Caco-2 (cell line): ENCODE results near the gene CYBB. TPM values are rescaled to one million over a fixed set of nuclear protein-coding genes. Genes with fewer than 3 reads are reported as not detected.

ENCODE experiments used
- BruUV-seq: library from RNA; stranded (reverse); fragments of 400-500 nt; replicated peaks from 2 replicates; lab custom pipeline; 2021; lab: Mats Ljungman, UMichigan
- CTCF ChIA-PET: fragments of 300-600 bp; sonication (Branson Sonifier 250); formaldehyde crosslinking; loops from one replicate; lab custom pipeline; 2022; ENCODE audit warnings: antibody characterized with exemption; lab: Charles Lee
- POLR2A ChIA-PET: fragments of 300-600 bp; sonication (Branson Sonifier 250); formaldehyde crosslinking; loops from one replicate; lab custom pipeline; 2022; ENCODE audit warnings: antibody characterized with exemption; lab: Charles Lee
- DNase-seq, 2 experiments: peaks; one replicate each; pipeline versions ENCODE4 v3.0.0 to v3.0.0-alpha.2; 2020 to 2022
- H3K27me3 ChIP-seq: replicated peaks from 2 replicates; pipeline ENCODE4 v1.6.0; 2011; ENCODE audit warnings: low read length; ENCODE audit not compliant: control insufficient read depth, insufficient read depth
- H3K36me3 ChIP-seq: 2 replicates; pipeline ENCODE4 v1.5.1; 2011; ENCODE audit warnings: low read length; ENCODE audit not compliant: control insufficient read depth, insufficient read depth
- H3K4me1 ChIP-seq: fragments of 250-450 bp; sonication (Bioruptor Pico); 2 replicates; pipeline ENCODE4 v1.5.1; 2020; ENCODE audit warnings: mild to moderate bottlenecking
- H3K4me3 ChIP-seq: 2 replicates; pipeline ENCODE4 v1.5.1; 2011; ENCODE audit warnings: low read depth, mild to moderate bottlenecking, control low read depth, low read length
- H3K9me3 ChIP-seq: fragments of 250-450 bp; sonication (Bioruptor Pico); 2 replicates; pipeline ENCODE4 v1.5.1; 2020; ENCODE audit warnings: mild to moderate bottlenecking, moderate library complexity
- H3K27ac Mint-ChIP-seq: one replicate; pipeline ENCODE4 v1.8.0; 2022; ENCODE audit warnings: mixed read lengths; ENCODE audit not compliant: unreplicated experiment
- H3K27me3 Mint-ChIP-seq: one replicate; pipeline ENCODE4 v1.8.0; 2022; ENCODE audit warnings: mixed read lengths; ENCODE audit not compliant: insufficient read depth, unreplicated experiment
- H3K36me3 Mint-ChIP-seq: one replicate; pipeline ENCODE4 v1.8.0; 2022; ENCODE audit warnings: mild to moderate bottlenecking, mixed read lengths; ENCODE audit not compliant: insufficient read depth, unreplicated experiment
- H3K4me1 Mint-ChIP-seq: one replicate; pipeline ENCODE4 v1.8.0; 2022; ENCODE audit warnings: low read depth, mixed read lengths; ENCODE audit not compliant: unreplicated experiment
- H3K4me3 Mint-ChIP-seq: one replicate; pipeline ENCODE4 v1.8.0; 2022; ENCODE audit warnings: mild to moderate bottlenecking, moderate library complexity, mixed read lengths; ENCODE audit not compliant: unreplicated experiment
- H3K9me3 Mint-ChIP-seq: one replicate; pipeline ENCODE4 v1.8.0; 2022; ENCODE audit warnings: mixed read lengths; ENCODE audit not compliant: unreplicated experiment
- CTCF ChIP-seq, 2 experiments: fragments of 200-600 bp in 1 of 2; IDR thresholded peaks; 1 replicate in 1 of 2; 2 replicates in 1 of 2; pipeline versions ENCODE4 v1.5.1 to v1.8.0; 2011 to 2022; ENCODE audit warnings: antibody characterized with exemption in 1 of 2, control low read depth in 1 of 2, inconsistent platforms in 1 of 2, low read depth in 1 of 2, low read length in 1 of 2, mild to moderate bottlenecking in 1 of 2, moderate library complexity in 1 of 2; ENCODE audit not compliant: insufficient read depth in 1 of 2, severe bottlenecking in 1 of 2, unreplicated experiment in 1 of 2
- intact Hi-C: fragments of 100-400 bp; cut with micrococcal nuclease; formaldehyde crosslinking; loops from one replicate; pipeline ENCODE4 v1.10.0; 2022; ENCODE audit not compliant: unreplicated experiment
- total RNA-seq: library from RNA; stranded (reverse); gene quantifications from 2 replicates; pipeline ENCODE4 v1.2.3, GENCODE V29; 2022

The CYBB gene
- total RNA-seq, 1 experiment from 2014 or later, result 0.43 TPM

- no peak overlapping the region for H3K4me3 ChIP-seq
- no peaks in the 10 kb centered on the region for H3K9me3 ChIP-seq
- CTCF ChIA-PET, result no interaction called here
- no peaks in the 10 kb centered on the region for H3K27me3 ChIP-seq
- no peaks in the 10 kb centered on the region for H3K4me1 ChIP-seq
- DNase-seq, result no peak
- TF ChIP-seq CTCF (IDR thresholded peaks at IDR 0.05; ENCODE audit: insufficient read depth in 1 of 2, low read depth in 1 of 2, low read length in 1 of 2, severe bottlenecking in 1 of 2, unreplicated experiment in 1 of 2), result no peak
- intact Hi-C loops, result no loop called here
- no peaks in the 10 kb centered on the region for H3K36me3 Mint-ChIP-seq
- no peaks in the 10 kb centered on the region for H3K36me3 ChIP-seq
- POLR2A ChIA-PET, result no interaction called here
- no peaks in the 10 kb centered on the region for H3K4me1 Mint-ChIP-seq
- no peak overlapping the region for H3K27ac Mint-ChIP-seq
- BruUV-seq, result no TSS peak
- H3K27me3 Mint-ChIP-seq, result no peaks in the 10 kb centered on the region
- no peaks in the 10 kb centered on the region for H3K9me3 Mint-ChIP-seq
- H3K4me3 Mint-ChIP-seq, result no peak overlapping the region
Measured at GRCh38 chrX:37782359-37782758, 2.5 kb downstream of the CYBB start.

- no peaks in the 10 kb centered on the region for H3K27me3 Mint-ChIP-seq
- Histone ChIP-seq H3K4me1 (no peaks in the 10 kb centered on the region), H3K36me3 (no peaks in the 10 kb centered on the region), H3K27me3 (no peaks in the 10 kb centered on the region), H3K9me3 (no peaks in the 10 kb centered on the region), H3K4me3 (no peak overlapping the region)
- BruUV-seq, result no TSS peak
- intact Hi-C loops, result no loop called here
- no peak for DNase-seq
- TF ChIP-seq CTCF (IDR thresholded peaks at IDR 0.05; ENCODE audit: insufficient read depth in 1 of 2, low read depth in 1 of 2, low read length in 1 of 2, severe bottlenecking in 1 of 2, unreplicated experiment in 1 of 2), result no peak
- H3K36me3 Mint-ChIP-seq, result no peaks in the 10 kb centered on the region
- no peaks in the 10 kb centered on the region for H3K4me1 Mint-ChIP-seq
- POLR2A ChIA-PET, result no interaction called here
- H3K27ac Mint-ChIP-seq, result no peak overlapping the region
- H3K4me3 Mint-ChIP-seq, result no peak overlapping the region
- CTCF ChIA-PET, result no interaction called here
- no peaks in the 10 kb centered on the region for H3K9me3 Mint-ChIP-seq
Measured at GRCh38 chrX:37783305-37783704, 3.4 kb downstream of the CYBB start.

- Mint-ChIP-seq H3K27me3 (no peaks in the 10 kb centered on the region), H3K4me3 (no peak overlapping the region), H3K4me1 (no peaks in the 10 kb centered on the region), H3K36me3 (no peaks in the 10 kb centered on the region), H3K27ac (no peak overlapping the region), H3K9me3 (no peaks in the 10 kb centered on the region)
- no peaks in the 10 kb centered on the region for H3K36me3 ChIP-seq
- ChIA-PET CTCF (no interaction called here), POLR2A (no interaction called here)
- intact Hi-C loops, result loop anchor here (5.0 kb wide), 1 partner anchor 42 kb away; no protein-coding TSS in a partner anchor
- no peaks in the 10 kb centered on the region for H3K27me3 ChIP-seq
- DNase-seq, result no peak
- H3K4me1 ChIP-seq, result no peaks in the 10 kb centered on the region
- BruUV-seq, result no TSS peak
- TF ChIP-seq CTCF (IDR thresholded peaks at IDR 0.05; ENCODE audit: insufficient read depth in 1 of 2, low read depth in 1 of 2, low read length in 1 of 2, severe bottlenecking in 1 of 2, unreplicated experiment in 1 of 2), result no peak
- H3K4me3 ChIP-seq, result no peak overlapping the region
- H3K9me3 ChIP-seq, result no peaks in the 10 kb centered on the region
Measured at GRCh38 chrX:37785569-37785968, 5.7 kb downstream of the CYBB start.
